Motor neuron (in vitro differentiated cells): Measurements from ENCODE around the gene GRAMD1B. TPM values are rescaled to one million over a fixed set of nuclear protein-coding genes. Genes with fewer than 3 reads are reported as not detected.
A peak's percentile ranks its signal among the peaks of the same experiment; 100 is the strongest.

Experiments used
- ATAC-seq, 8 experiments: fragments of 200-7000 bp; cut with Tn5 transposase; replicated peaks in 6 of 8; 2 replicates each; pipeline ENCODE4 v1.8.0; 2021; ENCODE audit warnings: mild to moderate bottlenecking in 8 of 8, moderate library complexity in 8 of 8
- H3K27ac ChIP-seq, 2 donors: fragments of 250-450 bp; sonication (Bioruptor Pico); 2 replicates each; pipeline ENCODE4 v1.9.0; 2021; ENCODE audit warnings: antibody characterized with exemption in 2 of 2, mild to moderate bottlenecking in 2 of 2, moderate library complexity in 1 of 2
- H3K4me1 ChIP-seq, 2 donors: fragments of 250-450 bp; sonication (Bioruptor Pico); replicated peaks in 1 of 2; 2 replicates each; pipeline ENCODE4 v1.6.1; 2021; ENCODE audit warnings: antibody characterized with exemption in 2 of 2, mild to moderate bottlenecking in 2 of 2, moderate library complexity in 1 of 2
- H3K4me3 ChIP-seq, 5 donors: fragments of 250-450 bp; sonication (Bioruptor Pico); 2 replicates each; pipeline ENCODE4 v1.9.0; 2021; ENCODE audit warnings: antibody characterized with exemption in 5 of 5, mild to moderate bottlenecking in 5 of 5, moderate library complexity in 4 of 5
- WGBS, 10 experiments: fragments of 450-650 bp; shearing (Covaris generic); methylation state at CpG; one replicate each; pipeline ENCODE4 v1.0.0; 2022; 5-methylcytosine and 5-hydroxymethylcytosine counted together
- in situ Hi-C, 9 experiments: fragments of 400-800 bp; cut with MboI; loops; one replicate each; pipeline ENCODE4 v1.15.0; 2021; ENCODE audit warnings: low sequenced_read_pairs in 9 of 9, low pct_unique_long_range_greater_than_20kb in 2 of 9; ENCODE audit not compliant: unreplicated experiment in 9 of 9
- total RNA-seq, 8 experiments: library from RNA; unstranded; fragments of 300-600 nt; gene quantifications; 2 replicates each; pipeline versions ENCODE4 v1.2.3 to v1.2.4, GENCODE V29; 2022

The GRAMD1B gene
- total RNA-seq, 8 experiments from 2014 or later: 0.94 to 17.1 (median 10.4) TPM

DNA sequence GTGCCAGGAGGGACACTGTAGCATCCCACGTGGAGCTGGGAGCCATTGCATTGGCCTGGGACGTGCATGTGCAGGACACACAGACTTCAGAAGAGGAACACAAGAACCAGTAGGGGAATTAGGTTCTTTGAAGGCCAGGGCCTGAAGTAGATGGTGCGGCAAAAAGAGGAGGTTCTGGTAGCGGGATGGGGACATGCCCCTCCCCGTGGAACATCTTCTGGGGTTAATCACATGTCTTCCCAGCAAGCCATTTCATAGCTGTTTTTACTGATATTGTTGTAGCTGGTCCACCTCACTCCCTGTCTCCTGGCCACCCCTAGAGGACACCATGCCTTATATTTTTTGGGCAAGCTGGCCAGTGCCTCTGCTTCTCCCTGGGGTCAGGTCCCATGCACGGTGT is 150.1 kb downstream of the GRAMD1B start:
- H3K4me3 ChIP-seq: no peak overlapping the region
- ATAC-seq: peak in 2 of 8 experiments; percentile 3 to 16
- peaks cover 5 to 7% of the 10 kb centered on the region in 2 donors for H3K4me1 ChIP-seq
- 47 to 100% (median 100%) methylated on average over 1 to 5 of the region's 6 CpGs; no CpG with 5 or more reads in 5 of the 10 experiments for WGBS, 10 experiments
- no peak overlapping the region for H3K27ac ChIP-seq
- in situ Hi-C loops: loop anchor here in 2 of 9 experiments (25.0 kb wide), 1 partner anchor 132 kb away; no protein-coding TSS in a partner anchor

GRCh38 chr11:123580557-123581275 is 150.6 kb downstream of the GRAMD1B start:
- Histone ChIP-seq H3K4me1 (peaks cover 8 to 13% of the 10 kb centered on the region in 2 donors), H3K4me3 (no peak overlapping the region), H3K27ac (no peak overlapping the region)
- in situ Hi-C loops: loop anchor here in 2 of 9 experiments (25.0 kb wide), 1 partner anchor 132 kb away; no protein-coding TSS in a partner anchor
- ATAC-seq: peak; percentile 66 to 89 (median 76)
- 0 to 60% (median 23%) methylated on average over 1 to 12 of the region's 25 CpGs; no CpG with 5 or more reads in 1 of the 10 experiments for whole genome bisulfite sequencing, 10 experiments

- in situ Hi-C loops: loop anchor here in 2 of 9 experiments (25.0 kb wide), 1 partner anchor 130 kb away; no protein-coding TSS in a partner anchor
- WGBS, 10 experiments: 40 to 100% (median 87%) methylated on average over 1 to 8 of the region's 22 CpGs; no CpG with 5 or more reads in 1 of the 10 experiments
Measured at GRCh38 chr11:123581651-123582399, 151.8 kb downstream of the GRAMD1B start.

GRCh38 chr11:123582992-123583504 is 153.0 kb downstream of the GRAMD1B start:
- in situ Hi-C loops: loop anchor here in 2 of 9 experiments (25.0 kb wide), 1 partner anchor 129 kb away; no protein-coding TSS in a partner anchor
- ATAC-seq: no peak
- 73 to 100% (median 80%) methylated on average over 1 to 8 of the region's 12 CpGs; no CpG with 5 or more reads in 3 of the 10 experiments for WGBS, 10 experiments
- H3K4me1 ChIP-seq: peaks cover 10 to 24% of the 10 kb centered on the region in 2 donors
- no peak overlapping the region for H3K27ac ChIP-seq
- no peak overlapping the region for H3K4me3 ChIP-seq

More at GRCh38 chr11:123581651-123582399, 151.8 kb downstream of the GRAMD1B start:
- no peak overlapping the region for H3K4me3 ChIP-seq
- peaks cover 9 to 22% of the 10 kb centered on the region in 2 donors for H3K4me1 ChIP-seq
- no peak for ATAC-seq
- H3K27ac ChIP-seq: no peak overlapping the region

- Histone ChIP-seq H3K4me3 (no peak overlapping the region), H3K27ac (no peak overlapping the region), H3K4me1 (peaks cover 10 to 22% of the 10 kb centered on the region in 2 donors)
- in situ Hi-C loops: loop anchor here in 2 of 9 experiments (25.0 kb wide), 1 partner anchor 128 kb away; no protein-coding TSS in a partner anchor
- ATAC-seq: no peak
- WGBS, 10 experiments: no CpG with 5 or more reads among the region's 4 CpGs
Measured at GRCh38 chr11:123584186-123584585, 154.1 kb downstream of the GRAMD1B start.

GRCh38 chr11:123584737-123585136 is 154.7 kb downstream of the GRAMD1B start:
- Histone ChIP-seq H3K4me3 (no peak overlapping the region), H3K4me1 (peaks cover 10 to 22% of the 10 kb centered on the region in 2 donors), H3K27ac (no peak overlapping the region)
- ATAC-seq: no peak
- in situ Hi-C loops: loop anchor here in 2 of 9 experiments (25.0 kb wide), 1 partner anchor 128 kb away; no protein-coding TSS in a partner anchor
- WGBS, 10 experiments: 70 to 100% (median 76%) methylated on average over 1 to 5 of the region's 7 CpGs; no CpG with 5 or more reads in 7 of the 10 experiments

DNA sequence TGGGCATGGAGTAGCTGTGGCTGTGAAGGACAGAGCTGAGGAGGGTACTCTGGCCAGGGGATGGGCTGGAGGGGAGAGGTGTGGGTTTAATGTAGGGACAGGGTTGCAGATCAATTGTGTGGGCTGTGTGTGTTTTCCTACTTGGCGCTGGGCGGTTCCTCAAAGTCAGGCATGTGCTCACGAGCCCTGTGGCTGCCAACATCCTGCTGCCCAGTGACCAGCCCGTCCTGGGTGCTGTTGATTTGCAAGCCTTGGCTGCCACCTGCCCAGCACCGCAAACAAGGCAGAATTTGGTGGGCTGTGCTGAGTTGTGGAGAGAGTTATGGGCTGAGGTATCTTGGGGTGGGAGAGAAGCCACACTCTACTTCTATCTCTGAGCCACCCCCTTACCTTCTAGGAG is 155.1 kb downstream of the GRAMD1B start:
- WGBS, 10 experiments: 72 to 100% (median 100%) methylated on average over 1 to 2 of the region's 5 CpGs; no CpG with 5 or more reads in 7 of the 10 experiments
- no peak for ATAC-seq
- Histone ChIP-seq H3K4me3 (no peak overlapping the region), H3K27ac (no peak overlapping the region), H3K4me1 (peaks cover 10 to 22% of the 10 kb centered on the region in 2 donors)
- in situ Hi-C loops: loop anchor here in 2 of 9 experiments (25.0 kb wide), 1 partner anchor 127 kb away; no protein-coding TSS in a partner anchor

GRCh38 chr11:123585706-123586105 is 155.6 kb downstream of the GRAMD1B start:
- peak in 1 of 8 experiments; percentile 20 for ATAC-seq

DNA sequence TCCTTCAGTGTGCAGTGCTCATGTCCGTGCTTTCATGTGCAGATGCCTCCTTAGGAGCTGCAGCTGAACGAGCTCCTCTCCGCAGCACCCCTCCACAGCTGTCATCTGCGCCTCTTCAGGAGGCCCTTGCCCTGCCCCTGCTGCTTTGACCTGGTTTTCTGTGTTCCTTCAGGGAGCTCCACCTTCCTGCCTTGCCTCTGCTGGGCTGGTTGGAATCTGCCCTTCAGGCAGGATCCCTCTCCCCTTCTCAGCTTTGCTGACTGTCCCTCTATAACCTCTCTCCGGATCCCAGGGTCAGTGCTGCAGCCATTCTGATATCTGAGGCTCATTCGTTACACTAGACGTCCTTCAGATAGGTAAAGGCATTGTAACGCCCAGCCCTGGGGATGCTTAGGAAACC is 156.5 kb downstream of the GRAMD1B start:
- H3K4me3 ChIP-seq: no peak overlapping the region
- in situ Hi-C loops: loop anchor here in 2 of 9 experiments (25.0 kb wide), 1 partner anchor 126 kb away; no protein-coding TSS in a partner anchor
- peak overlapping the region in 1 of 2 donors; percentile 57 for H3K27ac ChIP-seq
- WGBS, 10 experiments: 20 to 100% (median 68%) methylated on average over 1 to 4 of the region's 8 CpGs; no CpG with 5 or more reads in 4 of the 10 experiments
- peaks cover 10 to 22% of the 10 kb centered on the region in 2 donors for H3K4me1 ChIP-seq
- ATAC-seq: peak in 5 of 8 experiments; percentile 8 to 39 (median 32)

More at GRCh38 chr11:123585706-123586105, 155.6 kb downstream of the GRAMD1B start:
- Histone ChIP-seq H3K4me1 (peaks cover 10 to 22% of the 10 kb centered on the region in 2 donors), H3K27ac (no peak overlapping the region), H3K4me3 (no peak overlapping the region)
- in situ Hi-C loops: loop anchor here in 2 of 9 experiments (25.0 kb wide), 1 partner anchor 127 kb away; no protein-coding TSS in a partner anchor
- WGBS, 10 experiments: 17 to 64% (median 40%) methylated on average over 1 to 5 of the region's 5 CpGs; no CpG with 5 or more reads in 2 of the 10 experiments

- peak overlapping the region in 1 of 2 donors; percentile 57 for H3K27ac ChIP-seq
- in situ Hi-C loops: loop anchor here in 2 of 9 experiments (25.0 kb wide), 1 partner anchor 125 kb away; no protein-coding TSS in a partner anchor
- peaks cover 10 to 22% of the 10 kb centered on the region in 2 donors for H3K4me1 ChIP-seq
- ATAC-seq: peak in 5 of 8 experiments; percentile 72 to 85 (median 82)
- 0 to 100% (median 100%) methylated on average over 1 of the region's 2 CpGs; no CpG with 5 or more reads in 7 of the 10 experiments for WGBS, 10 experiments
- H3K4me3 ChIP-seq: no peak overlapping the region
Measured at GRCh38 chr11:123587044-123587443, 157.0 kb downstream of the GRAMD1B start.

DNA sequence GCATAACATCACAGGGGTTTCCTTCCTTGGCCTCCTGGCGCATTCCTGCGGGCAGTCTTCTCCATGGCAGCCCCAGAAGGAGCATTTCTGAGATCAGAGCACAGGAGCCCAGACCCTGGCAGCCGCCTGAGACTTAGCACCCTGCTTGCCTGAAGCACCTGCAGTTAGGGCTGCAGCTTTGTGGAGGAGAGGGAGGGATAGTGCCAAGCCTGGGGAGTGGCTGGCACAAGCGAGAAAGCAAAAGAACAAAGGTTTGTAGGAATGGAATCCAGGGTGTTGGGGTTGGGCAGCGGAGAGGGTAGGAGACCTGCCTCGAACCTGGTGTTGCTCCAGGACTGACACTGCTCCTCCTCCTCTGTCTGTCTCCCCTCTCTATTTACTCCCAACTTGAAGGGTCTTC is 157.5 kb downstream of the GRAMD1B start:
- WGBS, 10 experiments: 38 to 100% (median 92%) methylated on average over 1 to 4 of the region's 6 CpGs; no CpG with 5 or more reads in 5 of the 10 experiments
- Histone ChIP-seq H3K4me1 (peaks cover 10 to 22% of the 10 kb centered on the region in 2 donors), H3K4me3 (no peak overlapping the region), H3K27ac (no peak overlapping the region)
- in situ Hi-C loops: loop anchor here in 2 of 9 experiments (25.0 kb wide), 1 partner anchor 125 kb away; no protein-coding TSS in a partner anchor
- ATAC-seq: no peak
